Measurements from ENCODE around the gene CFAP100.

DNA sequence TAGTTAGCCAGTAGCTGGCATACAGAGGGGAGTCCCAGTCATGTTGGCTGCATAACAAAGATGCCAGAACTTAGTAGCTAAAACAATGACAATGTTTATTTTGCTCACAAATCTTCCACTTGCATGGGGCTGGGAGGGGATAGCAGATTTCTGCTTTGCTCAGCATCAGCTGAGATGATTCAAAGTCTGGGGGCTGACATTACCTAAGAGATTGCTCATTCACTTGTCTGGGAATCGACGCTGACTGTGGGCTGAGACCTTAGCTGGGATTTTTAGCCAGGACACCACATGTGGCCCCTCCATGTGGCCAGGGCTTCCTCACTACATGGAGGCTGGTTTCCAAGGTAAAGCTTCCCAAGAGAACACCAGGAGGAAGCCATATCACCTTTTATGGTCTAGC lies 12.7 kb upstream of the CFAP100 start:
- no peak for TF ChIP-seq POLR2A (IDR thresholded peaks at IDR 0.05)
- no peak for TF ChIP-seq CTCF (IDR thresholded peaks at IDR 0.05)
- TF ChIP-seq EP300 (IDR thresholded peaks at IDR 0.05), result no peak

All from tibial nerve (tissue), 4 donors.